HEK293T (cell line): ENCODE data around the gene GAB3.
A peak's percentile ranks its signal among the peaks of the same experiment; 100 is the strongest.

Source experiments
- CTCF ChIA-PET: fragments of 350-600 bp; formaldehyde crosslinking; extraction: SDS; loops from one replicate; lab custom pipeline; 2021; ENCODE audit warnings: antibody characterized with exemption, inconsistent platforms; lab: Yijun Ruan, JAX
- POLR2A ChIA-PET: fragments of 350-600 bp; formaldehyde crosslinking; extraction: SDS; loops from one replicate; lab custom pipeline; 2020; ENCODE audit warnings: antibody characterized with exemption, inconsistent platforms; lab: Yijun Ruan, JAX
- DNase-seq: peaks from one replicate; pipeline ENCODE4 v3.0.0; 2012; ENCODE audit warnings: mixed read lengths; ENCODE audit errors: extremely low spot score
- ARNT ChIP-seq: fragments of 450-650 bp; IDR thresholded peaks from 2 replicates; pipeline ENCODE4 v1.6.1; 2017; ENCODE audit warnings: mild to moderate bottlenecking
- BHLHE40 ChIP-seq: fragments of 450-650 bp; IDR thresholded peaks from 2 replicates; pipeline ENCODE4 v1.6.1; 2016; ENCODE audit warnings: mild to moderate bottlenecking, moderate library complexity, borderline replicate concordance
- CTBP1 ChIP-seq: fragments of 450-650 bp; IDR thresholded peaks from 2 replicates; pipeline ENCODE4 v1.6.1; 2016; ENCODE audit warnings: borderline replicate concordance
- ELF4 ChIP-seq: fragments of 450-650 bp; IDR thresholded peaks from 2 replicates; pipeline ENCODE4 v1.6.1; 2017; ENCODE audit warnings: antibody characterized with exemption
- FOXA1 ChIP-seq: fragments of 450-650 bp; IDR thresholded peaks from 2 replicates; pipeline ENCODE4 v1.6.1; 2016; ENCODE audit warnings: mild to moderate bottlenecking
- FOXK2 ChIP-seq: fragments of 450-650 bp; IDR thresholded peaks from 2 replicates; pipeline ENCODE4 v1.6.1; 2016; ENCODE audit warnings: mild to moderate bottlenecking
- FOXM1 ChIP-seq: fragments of 450-650 bp; IDR thresholded peaks from 2 replicates; pipeline ENCODE4 v1.6.1; 2017; ENCODE audit warnings: mild to moderate bottlenecking, borderline replicate concordance
- HDGF ChIP-seq: fragments of 450-650 bp; IDR thresholded peaks from 2 replicates; pipeline ENCODE4 v1.6.1; 2017; ENCODE audit warnings: antibody characterized with exemption, borderline replicate concordance
- L3MBTL2 ChIP-seq: fragments of 450-650 bp; conservative IDR thresholded peaks from 2 replicates; pipeline ENCODE4 v1.6.1; 2016; ENCODE audit warnings: mild to moderate bottlenecking
- LEF1 ChIP-seq: fragments of 450-650 bp; IDR thresholded peaks from 2 replicates; pipeline ENCODE4 v1.6.1; 2017; ENCODE audit warnings: mild to moderate bottlenecking, borderline replicate concordance
- NFRKB ChIP-seq: fragments of 450-650 bp; IDR thresholded peaks from 2 replicates; pipeline ENCODE4 v1.6.1; 2016; ENCODE audit warnings: mild to moderate bottlenecking, moderate library complexity
- PKNOX1 ChIP-seq: fragments of 450-650 bp; IDR thresholded peaks from 2 replicates; pipeline ENCODE4 v1.6.1; 2016
- SP1 ChIP-seq: fragments of 450-650 bp; IDR thresholded peaks from 2 replicates; pipeline ENCODE4 v1.6.1; 2017
- SUZ12 ChIP-seq: fragments of 450-650 bp; IDR thresholded peaks from 2 replicates; pipeline ENCODE4 v1.6.1; 2016; ENCODE audit warnings: mild to moderate bottlenecking
- TARDBP ChIP-seq: fragments of 450-650 bp; IDR thresholded peaks from 2 replicates; pipeline ENCODE4 v1.6.1; 2016
- ZNF384 ChIP-seq: fragments of 450-650 bp; IDR thresholded peaks from 2 replicates; pipeline ENCODE4 v1.6.1; 2016

Gene GAB3

GRCh38 chrX:154758696-154759095, 7.8 kb upstream of the GAB3 start:
- no peak for DNase-seq
- CTCF ChIA-PET, result no interaction called here
- POLR2A ChIA-PET, result no interaction called here

GRCh38 chrX:154751669-154752271, 893 bp upstream of the GAB3 start:
- ChIA-PET CTCF (no interaction called here), POLR2A (interaction anchor here (4.4 kb wide), 1 partner anchor 11 kb away, joined by 31 read pairs; the partner anchor contains the start of gene DKC1)
- DNase-seq, result no peak
- TF ChIP-seq HDGF (no peak), CTBP1 (no peak), SP1 (no peak), L3MBTL2 (no peak), NFRKB (no peak), SUZ12 (no peak)

More at GRCh38 chrX:154758696-154759095, 7.8 kb upstream of the GAB3 start:
- no peak for TF ChIP-seq PKNOX1
- no peak for TF ChIP-seq BHLHE40
- no peak for TF ChIP-seq FOXA1
- no peak for TF ChIP-seq CTBP1
- no peak for TF ChIP-seq ZNF384
- no peak for TF ChIP-seq ELF4
- no peak for TF ChIP-seq NFRKB
- no peak for TF ChIP-seq L3MBTL2
- TF ChIP-seq SUZ12, result no peak
- TF ChIP-seq ARNT, result no peak
- TF ChIP-seq FOXM1, result no peak
- TF ChIP-seq HDGF, result no peak
- no peak for TF ChIP-seq FOXK2
- TF ChIP-seq LEF1, result no peak
- TF ChIP-seq SP1, result no peak
- no peak for TF ChIP-seq TARDBP

- CTCF ChIA-PET, result no interaction called here
- no peak for TF ChIP-seq PKNOX1
- no peak for TF ChIP-seq FOXM1
- DNase-seq, result no peak
- POLR2A ChIA-PET, result interaction anchor here (4.4 kb wide), 1 partner anchor 11 kb away, joined by 31 read pairs; the partner anchor contains the start of gene DKC1
Measured at GRCh38 chrX:154751203-154751668, 359 bp upstream of the GAB3 start.

GRCh38 chrX:154749856-154750255, 1.0 kb downstream of the GAB3 start:
- CTCF ChIA-PET, result interaction anchor here (1.7 kb wide), 1 partner anchor 38 kb away, joined by 6 read pairs; no protein-coding TSS in a partner anchor
- TF ChIP-seq FOXA1, result no peak
- TF ChIP-seq NFRKB, result no peak
- no peak for DNase-seq
- POLR2A ChIA-PET, result interaction anchor here (0.6 to 4.4 kb wide), 2 partner anchors 13 to 17 kb away, joined by 3 to 31 read pairs; partner anchors contain the start of gene DKC1

GRCh38 chrX:154748712-154749339, 2.1 kb downstream of the GAB3 start:
- TF ChIP-seq L3MBTL2 (no peak), FOXK2 (no peak), ELF4 (no peak), ARNT (no peak), LEF1 (no peak), PKNOX1 (peak; percentile 65)
- CTCF ChIA-PET, result interaction anchor here (0.8 to 1.7 kb wide), 11 partner anchors 8 to 91 kb away, joined by 3 to 10 read pairs (median 4); partner anchors contain the start of genes DKC1 and SMIM9
- DNase-seq, result peak; percentile 73
- POLR2A ChIA-PET, result interaction anchor here (1.2 to 4.4 kb wide), 2 partner anchors 14 to 17 kb away, joined by 3 to 31 read pairs; partner anchors contain the start of gene DKC1

- TF ChIP-seq SUZ12, result no peak
- TF ChIP-seq FOXK2, result no peak
- no peak for TF ChIP-seq NFRKB
- TF ChIP-seq ELF4, result no peak
- no peak for TF ChIP-seq SP1
- TF ChIP-seq ZNF384, result no peak
- CTCF ChIA-PET, result no interaction called here
- POLR2A ChIA-PET, result no interaction called here
Measured at GRCh38 chrX:154742613-154743012, 8.3 kb downstream of the GAB3 start.

More at GRCh38 chrX:154742613-154743012, 8.3 kb downstream of the GAB3 start:
- no peak for DNase-seq
